Measurements from ENCODE around the gene CD34.
"Not testable (repeated sequence)": the region's sequence is repeated elsewhere in the genome, so short reads cannot be mapped to it uniquely, and the experiment has no call there.

The CD34 gene

GRCh38 chr1:207933205-207933800 is 22.4 kb upstream of the CD34 start:
- no peak overlapping the region for H3K4me3 ChIP-seq (ENCODE audit: low read depth, low read length)

- H3K4me3 ChIP-seq (ENCODE audit: low read depth, low read length): no peak overlapping the region
These were observed 16.1 kb upstream of the CD34 start for GRCh38 chr1:207926984-207927383.

- not testable (repeated sequence) for H3K4me3 ChIP-seq (ENCODE audit: low read depth, low read length)
These were observed 15.0 kb upstream of the CD34 start for GRCh38 chr1:207925969-207926368.

GRCh38 chr1:207925210-207925609 is 14.3 kb upstream of the CD34 start:
- H3K4me3 ChIP-seq (ENCODE audit: low read depth, low read length): no peak overlapping the region

- H3K4me3 ChIP-seq (ENCODE audit: low read depth, low read length): no peak overlapping the region
These were observed 12.6 kb upstream of the CD34 start for GRCh38 chr1:207923561-207923960.

GRCh38 chr1:207923121-207923520 is 12.2 kb upstream of the CD34 start:
- H3K4me3 ChIP-seq (ENCODE audit: low read depth, low read length): no peak overlapping the region

GRCh38 chr1:207922554-207922953 is 11.6 kb upstream of the CD34 start:
- H3K4me3 ChIP-seq (ENCODE audit: low read depth, low read length): no peak overlapping the region

GRCh38 chr1:207921321-207921720 is 10.4 kb upstream of the CD34 start:
- H3K4me3 ChIP-seq (ENCODE audit: low read depth, low read length): no peak overlapping the region

GRCh38 chr1:207920444-207921021 is 9.6 kb upstream of the CD34 start:
- no peak overlapping the region for H3K4me3 ChIP-seq (ENCODE audit: low read depth, low read length)

- no peak overlapping the region for H3K4me3 ChIP-seq (ENCODE audit: low read depth, low read length)
These were observed 8.7 kb upstream of the CD34 start for GRCh38 chr1:207919523-207920170.

GRCh38 chr1:207918581-207918980 is 7.7 kb upstream of the CD34 start:
- no peak overlapping the region for H3K4me3 ChIP-seq (ENCODE audit: low read depth, low read length)

- no peak overlapping the region for H3K4me3 ChIP-seq (ENCODE audit: low read depth, low read length)
These were observed 7.1 kb upstream of the CD34 start for GRCh38 chr1:207918011-207918410.

- H3K4me3 ChIP-seq (ENCODE audit: low read depth, low read length): no peak overlapping the region
These were observed 6.2 kb upstream of the CD34 start for GRCh38 chr1:207917080-207917479.

GRCh38 chr1:207913951-207914350 is 3.0 kb upstream of the CD34 start:
- no peak overlapping the region for H3K4me3 ChIP-seq (ENCODE audit: low read depth, low read length)

- H3K4me3 ChIP-seq (ENCODE audit: low read depth, low read length): no peak overlapping the region
These were observed 1.2 kb upstream of the CD34 start for GRCh38 chr1:207911856-207912760.

- no peak overlapping the region for H3K4me3 ChIP-seq (ENCODE audit: low read depth, low read length)
These were observed 1.2 kb downstream of the CD34 start for GRCh38 chr1:207909687-207910086.

GRCh38 chr1:207908107-207908734 is 2.7 kb downstream of the CD34 start:
- no peak overlapping the region for H3K4me3 ChIP-seq (ENCODE audit: low read depth, low read length)

- no peak overlapping the region for H3K4me3 ChIP-seq (ENCODE audit: low read depth, low read length)
These were observed 6.5 kb downstream of the CD34 start for GRCh38 chr1:207904391-207904790.

- no peak overlapping the region for H3K4me3 ChIP-seq (ENCODE audit: low read depth, low read length)
These were observed 7.2 kb downstream of the CD34 start for GRCh38 chr1:207903767-207904166.

GRCh38 chr1:207903053-207903452 is 7.9 kb downstream of the CD34 start:
- H3K4me3 ChIP-seq (ENCODE audit: low read depth, low read length): no peak overlapping the region

GRCh38 chr1:207902566-207902965 is 8.4 kb downstream of the CD34 start:
- H3K4me3 ChIP-seq (ENCODE audit: low read depth, low read length): no peak overlapping the region
